Glomerular visceral epithelial cell (primary cell): ENCODE measurements around the gene UBXN1.
"Not testable (repeated sequence)": the region's sequence is repeated elsewhere in the genome, so short reads cannot be mapped to it uniquely, and the experiment has no call there.

ENCODE experiments used
- DNase-seq: peaks from one replicate; pipeline ENCODE4 v3.0.0-alpha.2; 2016; ENCODE audit errors: extremely low spot score

UBXN1 gene

GRCh38 chr11:62708392-62708791 lies 29.5 kb upstream of the UBXN1 start:
- no peak for DNase-seq

DNA sequence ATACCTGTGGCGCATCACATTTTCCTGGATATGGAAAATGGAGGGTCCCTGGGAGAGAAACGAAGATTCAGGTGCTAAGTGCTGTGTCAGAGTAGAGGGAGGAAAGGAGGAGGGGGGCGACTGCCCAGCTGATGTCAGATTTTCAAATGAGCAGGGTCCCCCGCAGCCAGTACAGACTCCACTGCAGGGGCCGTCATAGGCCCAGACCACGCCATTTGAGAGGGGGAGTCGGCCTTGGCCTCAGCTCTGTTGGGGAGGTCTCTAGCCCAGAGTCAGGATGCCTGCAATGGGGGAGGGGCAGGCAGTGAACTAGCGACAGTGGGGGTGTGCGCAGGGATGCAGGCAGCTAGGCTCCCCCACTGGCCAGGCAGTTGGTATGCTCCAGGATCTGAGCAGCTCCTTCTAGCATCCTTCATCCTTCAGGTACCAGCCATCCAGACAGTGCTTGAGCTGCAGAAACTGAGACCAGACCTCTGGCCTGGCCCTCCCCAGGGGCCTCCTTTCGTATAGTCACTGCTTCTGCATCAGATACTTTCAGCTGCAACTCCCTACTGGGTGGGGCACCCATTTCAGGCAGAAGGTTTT lies 28.5 kb upstream of the UBXN1 start, which contains the start of the genes BSCL2 and GNG3:
TSS of gene BSCL2 (minus strand) at position 148 of the 585 bp plus-strand sequence. CDS start 229 bp downstream, outside the sequence.
TSS of gene GNG3 (plus strand) at position 400 of the 585 bp plus-strand sequence. CDS start 620 bp downstream, outside the sequence.
- no peak for DNase-seq

DNA sequence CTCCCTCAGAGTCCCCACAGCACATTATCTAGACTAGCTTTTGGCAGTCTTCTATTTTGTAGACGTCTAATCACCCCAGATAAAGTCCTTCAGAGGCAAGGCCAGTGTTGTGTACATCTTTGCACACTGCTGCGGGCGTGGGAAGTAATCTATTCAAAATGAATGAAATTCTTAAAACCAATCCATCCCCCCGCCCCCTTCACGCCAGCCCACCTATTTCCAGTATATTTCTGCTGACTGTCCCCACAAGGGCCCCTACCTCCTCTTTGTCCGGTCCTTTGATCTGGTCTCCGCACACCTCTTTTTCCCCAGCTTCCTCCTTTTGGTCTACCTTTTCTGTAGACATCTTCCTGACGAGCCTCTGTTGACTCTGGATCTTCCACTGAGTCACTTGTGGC lies 28.0 kb upstream of the UBXN1 start:
- no peak for DNase-seq

GRCh38 chr11:62705880-62706849 lies 27.3 kb upstream of the UBXN1 start:
- peak; percentile 95 for DNase-seq

- no peak for DNase-seq
These were observed 26.5 kb upstream of the UBXN1 start for GRCh38 chr11:62705413-62705812.

DNA sequence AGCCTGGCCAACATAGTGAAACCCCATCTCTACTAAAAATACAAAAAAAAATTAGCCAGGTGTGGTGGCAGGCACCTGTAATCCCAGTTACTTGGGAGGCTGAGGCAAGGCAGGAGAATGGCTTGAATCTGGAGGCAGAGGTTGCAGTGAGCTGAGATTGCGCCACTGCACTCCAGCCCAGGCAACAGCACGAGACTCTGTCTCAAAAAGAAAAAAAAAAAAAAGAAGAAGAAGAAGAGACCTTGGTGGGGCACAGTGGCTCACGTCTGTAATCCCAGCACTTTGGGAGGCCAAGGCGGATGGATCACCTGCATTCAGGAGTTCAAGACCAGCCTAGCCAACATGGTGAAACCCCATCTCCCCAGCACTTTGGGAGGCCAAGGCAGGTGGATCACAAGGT lies 25.0 kb upstream of the UBXN1 start:
- not testable (repeated sequence) for DNase-seq

- no peak for DNase-seq
These were observed 23.4 kb upstream of the UBXN1 start for GRCh38 chr11:62702246-62702645.

- DNase-seq: peak; percentile 52
These were observed 15.7 kb upstream of the UBXN1 start for GRCh38 chr11:62694455-62695167.

DNA sequence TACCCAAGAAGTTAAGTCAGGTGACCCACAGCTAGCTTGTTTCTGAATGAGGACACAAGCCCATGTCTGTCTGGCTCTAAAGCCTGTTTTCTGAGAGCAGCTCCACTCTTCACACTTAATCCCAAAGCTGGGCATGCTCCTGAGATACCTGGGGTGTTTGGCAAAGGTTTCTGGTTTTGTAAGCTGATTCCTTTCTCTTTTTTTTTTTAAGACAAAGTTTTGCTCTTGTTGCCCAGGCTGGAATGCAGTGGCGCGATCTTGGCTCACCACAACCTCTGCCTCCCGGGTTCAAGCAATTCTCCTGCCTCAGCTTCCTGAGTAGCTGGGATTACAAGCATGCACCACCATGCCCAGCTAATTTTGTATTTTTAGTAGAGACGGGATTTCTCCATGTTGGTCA lies 14.8 kb upstream of the UBXN1 start:
- DNase-seq: not testable (repeated sequence)

DNA sequence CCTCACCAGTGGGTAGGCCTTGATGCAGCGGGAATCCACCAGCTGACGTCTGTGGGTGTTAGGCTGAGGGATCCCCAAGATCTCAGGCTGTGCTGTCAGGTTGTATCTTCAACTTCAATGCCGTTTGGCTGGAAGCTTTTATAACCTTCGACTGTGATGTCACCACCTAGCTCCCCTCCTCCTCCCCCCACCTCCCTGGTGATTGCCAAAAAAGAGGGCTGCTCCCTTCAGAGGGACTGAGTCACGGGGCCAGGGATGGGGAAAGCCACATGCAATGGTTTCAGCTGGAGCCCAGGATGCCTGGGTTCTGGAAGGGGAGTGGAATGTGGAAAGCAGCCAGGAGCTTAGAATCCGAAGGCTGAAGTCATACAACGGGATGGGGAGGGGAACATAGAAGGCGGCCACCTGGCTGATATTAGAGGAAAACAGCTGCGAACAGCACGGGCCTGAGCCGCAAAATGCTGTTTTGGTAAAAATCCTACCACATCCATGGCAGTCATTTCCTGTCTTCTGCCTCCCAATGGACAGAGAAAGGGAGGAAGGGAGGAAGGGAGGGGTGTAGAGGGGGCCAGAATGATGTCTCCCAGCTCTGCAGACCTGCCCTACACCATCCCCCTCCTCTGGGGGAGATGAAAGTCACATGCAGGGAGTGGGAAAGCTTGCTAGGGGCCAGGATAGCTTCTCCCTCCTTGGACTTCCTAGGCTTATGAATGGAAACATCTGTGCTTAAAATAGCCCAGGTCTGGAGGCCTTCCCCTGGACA lies 10.7 kb upstream of the UBXN1 start, which contains the start of gene LRRN4CL:
TSS of gene LRRN4CL (minus strand) at position 110 of the 763 bp plus-strand sequence. CDS start 1,022 bp downstream, outside the sequence.
- peak; percentile 42 for DNase-seq

DNA sequence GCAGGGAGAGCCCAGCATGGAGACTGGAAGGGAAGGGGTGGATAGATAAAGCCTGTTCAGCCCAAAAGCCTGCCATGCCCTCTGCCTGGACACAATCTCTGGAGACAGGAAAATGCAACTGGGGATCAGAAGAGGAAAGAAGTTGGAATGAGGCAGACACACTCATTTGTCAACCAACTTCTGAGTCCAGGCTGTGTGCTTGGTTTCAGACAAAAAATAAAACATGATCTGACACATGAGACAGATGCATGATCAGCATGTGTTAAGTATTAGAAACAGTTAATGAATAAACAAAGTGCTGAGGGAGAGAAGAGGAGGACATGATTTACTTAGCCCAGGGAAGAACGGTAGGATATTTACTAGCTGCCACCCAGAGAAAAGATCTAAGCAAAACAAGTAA lies 9.6 kb upstream of the UBXN1 start:
- no peak for DNase-seq

DNA sequence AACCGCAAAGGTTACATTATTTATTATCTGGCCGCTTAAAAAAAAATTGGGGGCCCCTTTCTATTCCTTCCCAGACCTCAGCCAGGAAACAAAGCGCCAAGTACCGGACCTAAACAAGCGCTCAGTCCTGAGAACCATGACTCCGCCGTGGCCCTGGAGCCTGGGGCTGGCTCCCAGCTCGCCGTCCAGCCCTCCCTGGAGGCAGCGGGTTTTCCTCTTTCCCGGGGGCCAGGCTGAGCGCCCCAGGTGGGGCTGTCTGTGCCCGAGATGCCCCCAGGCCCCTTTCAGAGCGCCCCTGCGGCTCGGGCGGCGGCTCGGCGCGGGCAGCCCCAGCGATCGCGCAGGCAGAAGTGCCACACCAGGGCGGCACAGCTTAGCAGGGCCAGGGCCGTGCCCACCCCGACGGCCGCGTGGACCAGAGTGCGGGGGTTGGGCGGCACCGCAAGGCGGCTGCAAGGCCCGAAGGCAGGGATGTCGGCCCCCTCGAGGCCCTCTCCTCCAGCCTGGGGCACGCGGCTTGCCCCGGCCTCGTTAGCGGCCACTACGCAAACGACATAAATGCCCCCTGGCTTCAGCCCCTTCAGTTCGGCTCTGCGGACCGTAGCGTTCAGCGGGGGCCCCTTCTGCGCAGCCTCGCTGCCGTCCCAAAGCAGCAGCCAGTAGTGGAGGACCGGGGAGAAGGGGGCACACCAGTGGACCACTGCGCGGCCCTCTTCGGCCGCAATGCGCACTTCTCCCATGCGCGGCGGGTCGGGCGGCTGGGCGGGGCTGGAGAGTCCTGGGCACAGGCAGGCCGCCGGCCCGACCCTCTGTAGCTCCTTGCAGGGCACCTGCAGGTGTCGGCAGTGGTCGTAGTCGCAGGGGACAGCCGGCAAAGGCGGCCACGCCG lies 8.9 kb upstream of the UBXN1 start:
- no peak for DNase-seq

DNA sequence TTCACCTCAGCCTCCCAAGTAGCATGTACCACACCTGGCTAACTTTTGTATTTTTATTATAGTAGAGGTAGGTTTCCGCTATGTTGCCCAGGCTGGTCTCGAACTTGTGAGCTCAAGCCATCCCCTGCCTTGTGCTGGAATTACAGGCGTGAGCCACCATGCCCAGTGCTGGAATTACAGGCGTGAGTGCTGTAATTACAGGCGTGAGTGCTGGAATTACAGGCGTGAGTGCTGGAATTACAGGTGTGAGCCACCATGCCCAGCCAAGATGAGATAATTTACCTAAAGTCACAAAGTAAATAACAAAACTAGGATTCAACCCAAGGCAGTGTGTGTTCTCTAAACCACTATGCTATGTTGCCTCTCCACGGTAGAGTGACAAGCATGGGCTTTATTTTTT lies 3.6 kb upstream of the UBXN1 start:
- no peak for DNase-seq

GRCh38 chr11:62680825-62681240 lies 2.0 kb upstream of the UBXN1 start:
- DNase-seq: peak; percentile 76

DNA sequence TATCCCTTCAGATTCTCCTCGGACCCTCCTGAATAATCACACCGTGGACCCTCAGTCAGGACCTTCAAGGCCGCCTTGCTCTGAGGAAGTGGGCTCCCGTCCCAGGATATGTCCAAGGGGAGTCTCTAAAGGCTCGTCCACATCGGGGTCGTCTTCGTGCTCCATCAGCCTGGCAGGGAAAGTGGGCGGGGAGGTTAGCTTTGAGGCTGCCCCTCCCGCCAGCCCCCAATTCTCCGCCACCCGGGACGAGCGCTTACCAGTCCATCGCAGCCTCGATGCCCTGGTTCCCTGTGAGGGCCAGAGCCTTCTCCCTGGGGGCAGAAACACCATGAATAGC lies 472 bp downstream of the UBXN1 start:
- no peak for DNase-seq

- DNase-seq: no peak
These were observed 1.2 kb downstream of the UBXN1 start for GRCh38 chr11:62677714-62678113.

- no peak for DNase-seq
These were observed 1.7 kb downstream of the UBXN1 start for GRCh38 chr11:62677156-62677555.

DNA sequence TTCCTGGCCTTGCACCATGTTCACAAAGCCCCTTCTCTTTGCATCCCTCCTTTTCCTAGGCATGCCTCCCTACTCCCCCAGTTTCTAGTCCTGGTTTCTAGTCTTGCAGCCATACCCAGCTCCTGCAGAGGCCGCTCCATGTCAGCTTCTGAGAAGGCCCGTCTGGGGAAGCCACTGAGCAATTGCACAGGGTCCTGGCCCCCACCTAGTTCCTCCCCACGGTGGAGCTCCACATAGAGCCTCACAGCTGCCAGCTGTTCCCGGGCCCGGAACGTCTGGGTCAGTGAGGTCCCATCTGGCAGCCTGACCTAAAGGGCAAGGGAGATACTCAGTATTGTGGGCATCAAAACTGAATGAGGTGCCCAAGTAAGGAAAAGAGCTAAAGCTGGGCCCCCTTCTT lies 2.2 kb downstream of the UBXN1 start:
- no peak for DNase-seq

DNA sequence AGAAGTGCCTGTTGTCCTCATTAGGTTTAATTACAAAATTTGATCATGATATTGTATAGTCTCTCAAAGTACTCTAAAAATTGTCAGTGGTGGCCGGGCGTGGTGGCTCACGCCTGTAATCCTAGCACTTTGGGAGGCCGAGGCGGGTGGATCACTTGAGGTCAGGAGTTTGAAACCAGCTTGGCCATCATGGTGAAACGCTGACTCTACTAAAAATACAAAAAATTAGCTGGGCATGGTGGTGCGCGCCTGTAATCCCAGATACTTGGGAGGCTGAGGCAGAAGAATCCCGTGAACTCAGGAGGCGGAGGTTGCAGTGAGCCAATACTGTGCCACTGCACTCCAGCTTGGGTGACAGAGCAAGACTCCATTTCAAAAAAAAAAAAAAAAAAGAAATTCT lies 3.5 kb downstream of the UBXN1 start:
- not testable (repeated sequence) for DNase-seq

DNA sequence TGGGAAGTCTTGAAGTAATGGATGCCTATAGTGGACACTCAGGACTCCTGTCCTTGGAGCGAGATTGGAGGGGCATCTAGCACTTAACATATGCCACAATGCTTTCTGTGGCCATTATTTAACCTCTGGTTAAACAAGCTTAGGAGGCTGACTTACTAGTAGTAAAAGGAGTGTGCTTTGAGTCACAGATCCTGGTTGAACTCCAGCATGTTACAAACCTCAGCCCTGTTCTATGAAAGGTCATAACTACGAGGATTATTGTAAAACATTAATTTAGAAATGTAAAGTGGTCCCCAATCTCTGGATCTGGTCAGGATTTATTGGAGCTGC lies 5.7 kb downstream of the UBXN1 start:
- DNase-seq: no peak
